Activated gamma-delta T cell (primary cell): ENCODE data around the gene SRPRB.

ENCODE experiments used
- DNase-seq: peaks from one replicate; lab custom pipeline; 2025; lab: John Stamatoyannopoulos, UW

Gene SRPRB

GRCh38 chr3:133865136-133865855 lies 59.7 kb downstream of the SRPRB start:
- no peak for DNase-seq

GRCh38 chr3:133866141-133866540 lies 60.5 kb downstream of the SRPRB start:
- no peak for DNase-seq

GRCh38 chr3:133868186-133868585 lies 62.6 kb downstream of the SRPRB start:
- DNase-seq = no peak

- no peak for DNase-seq
These were observed 63.3 kb downstream of the SRPRB start for GRCh38 chr3:133868758-133869475.

- DNase-seq = no peak
These were observed 64.0 kb downstream of the SRPRB start for GRCh38 chr3:133869586-133869985.

GRCh38 chr3:133870822-133871221 lies 65.2 kb downstream of the SRPRB start:
- DNase-seq = no peak
